Sigmoid colon (tissue), 4 donors: ENCODE data around the gene DCUN1D1.

Experiments
- EP300 ChIP-seq, 4 donors: sonication (generic); formaldehyde crosslinking; IDR thresholded peaks; one replicate each; pipeline ENCODE4 v1.6.1; 2017; ENCODE audit warnings: antibody characterized with exemption in 4 of 4
- POLR2A ChIP-seq, 2 donors: fragments of 450-650 bp; IDR thresholded peaks; one replicate each; pipeline ENCODE4 v1.6.1; 2016; ENCODE audit warnings: antibody characterized with exemption in 2 of 2, mild to moderate bottlenecking in 2 of 2, moderate library complexity in 2 of 2
- TF ChIP-seq, protein P1 (sequence below), 4 experiments: fragments of 450-650 bp in 3 of 4; fragments of 200-600 bp in 1 of 4; IDR thresholded peaks; one replicate each; pipeline ENCODE4 v1.5.1; 2016 to 2019; ENCODE audit warnings: antibody characterized with exemption in 4 of 4, mild to moderate bottlenecking in 3 of 4, moderate library complexity in 2 of 4

DNA sequence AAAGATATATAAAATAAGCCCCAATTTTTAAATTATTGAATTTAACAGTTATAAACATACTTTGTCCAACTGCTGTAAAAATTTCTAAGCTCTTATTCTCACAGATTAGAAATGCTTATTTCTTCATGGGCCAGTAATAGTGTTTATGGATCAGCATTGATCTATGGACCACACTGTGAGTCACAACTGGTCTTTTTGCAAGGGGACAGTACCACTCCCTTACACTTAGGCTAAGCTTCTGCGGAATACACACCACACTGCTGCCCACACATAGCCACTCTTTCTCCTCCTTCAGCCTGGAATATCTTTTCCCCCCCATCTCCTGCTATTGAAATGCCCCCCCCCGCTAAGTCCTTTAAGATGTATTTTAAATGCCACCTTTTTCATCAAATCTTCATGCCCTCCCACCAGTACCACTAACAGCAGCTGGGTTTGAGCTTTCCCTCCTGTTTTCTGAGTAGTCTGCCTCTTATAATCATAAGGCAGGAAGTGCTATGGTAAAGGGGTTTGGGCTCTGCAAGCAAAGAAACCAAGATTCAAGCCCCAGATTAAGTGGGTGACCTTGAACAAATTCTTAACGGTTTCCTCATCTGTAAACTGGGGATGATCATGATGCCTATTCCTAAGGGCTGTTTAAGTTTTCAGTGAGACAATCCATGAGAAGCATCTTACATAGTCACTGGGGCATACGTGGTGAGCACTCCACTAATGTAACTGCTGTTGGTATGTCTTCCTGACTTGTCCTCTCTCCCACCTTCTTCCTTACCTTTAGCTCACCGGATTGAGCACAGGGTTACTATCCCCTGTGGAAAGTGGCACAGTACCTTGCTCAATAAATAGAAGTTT lies 69.2 kb downstream of the DCUN1D1 start:
- TF ChIP-seq, protein P1, sequence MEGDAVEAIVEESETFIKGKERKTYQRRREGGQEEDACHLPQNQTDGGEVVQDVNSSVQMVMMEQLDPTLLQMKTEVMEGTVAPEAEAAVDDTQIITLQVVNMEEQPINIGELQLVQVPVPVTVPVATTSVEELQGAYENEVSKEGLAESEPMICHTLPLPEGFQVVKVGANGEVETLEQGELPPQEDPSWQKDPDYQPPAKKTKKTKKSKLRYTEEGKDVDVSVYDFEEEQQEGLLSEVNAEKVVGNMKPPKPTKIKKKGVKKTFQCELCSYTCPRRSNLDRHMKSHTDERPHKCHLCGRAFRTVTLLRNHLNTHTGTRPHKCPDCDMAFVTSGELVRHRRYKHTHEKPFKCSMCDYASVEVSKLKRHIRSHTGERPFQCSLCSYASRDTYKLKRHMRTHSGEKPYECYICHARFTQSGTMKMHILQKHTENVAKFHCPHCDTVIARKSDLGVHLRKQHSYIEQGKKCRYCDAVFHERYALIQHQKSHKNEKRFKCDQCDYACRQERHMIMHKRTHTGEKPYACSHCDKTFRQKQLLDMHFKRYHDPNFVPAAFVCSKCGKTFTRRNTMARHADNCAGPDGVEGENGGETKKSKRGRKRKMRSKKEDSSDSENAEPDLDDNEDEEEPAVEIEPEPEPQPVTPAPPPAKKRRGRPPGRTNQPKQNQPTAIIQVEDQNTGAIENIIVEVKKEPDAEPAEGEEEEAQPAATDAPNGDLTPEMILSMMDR (IDR thresholded peaks at IDR 0.05), result no peak
- TF ChIP-seq EP300 (IDR thresholded peaks at IDR 0.05) (no peak), POLR2A (IDR thresholded peaks at IDR 0.05) (no peak)
